ENCODE data around the gene FNIP1.

- no peak for TF ChIP-seq EZH2 (IDR thresholded peaks at IDR 0.05; ENCODE audit: borderline replicate concordance, insufficient read depth, low read length, poor library complexity, severe bottlenecking)
- TF ChIP-seq CTCF (IDR thresholded peaks at IDR 0.05; ENCODE audit: poor library complexity, severe bottlenecking) = no peak
- no peak for TF ChIP-seq POLR2AphosphoS5 (IDR thresholded peaks at IDR 0.05)
- TF ChIP-seq TAF1 (IDR thresholded peaks at IDR 0.05; ENCODE audit: low read depth) = no peak
Observed at GRCh38 chr5:131706281-131706680, 90.5 kb downstream of the FNIP1 start.

Data from neural cell (in vitro differentiated cells).